ENCODE results near the gene UBE2C.

- TF ChIP-seq POLR2A (IDR thresholded peaks at IDR 0.05) (peak in 1 of 2 donors; percentile 87), CTCF (IDR thresholded peaks at IDR 0.05) (no peak)
These were observed 44.9 kb downstream of the UBE2C start, which contains the start of the genes ACOT8 and ZSWIM3 for GRCh38 chr20:45857114-45857881.

Measured in thyroid gland (tissue), 4 donors.